Right renal pelvis (tissue), 4 donors: ENCODE data around the gene DRC1. TPM values are rescaled to one million over a fixed set of nuclear protein-coding genes. Genes with fewer than 3 reads are reported as not detected.

Experiments
- DNase-seq, 4 donors: peaks; one replicate each; pipeline ENCODE4 v3.0.0-alpha.2; 2013; ENCODE audit warnings: low read depth in 4 of 4, low spot score in 3 of 4, missing footprints in 1 of 4
- polyA plus RNA-seq, 4 donors: library from polyadenylated mRNA; unstranded; fragments of 120-200 nt; gene quantifications; one replicate each; pipeline ENCODE4 v1.2.1, GENCODE V29; 2013; ENCODE audit not compliant: insufficient read length in 4 of 4

DRC1 gene
- polyA plus RNA-seq, 4 donors, result 2.1 to 3.9 (median 2.8) TPM

GRCh38 chr2:26396734-26397298 lies 4.9 kb upstream of the DRC1 start:
- DNase-seq, result no peak

GRCh38 chr2:26399771-26400376 lies 1.8 kb upstream of the DRC1 start:
- DNase-seq, result no peak

GRCh38 chr2:26400723-26401122 lies 997 bp upstream of the DRC1 start:
- no peak for DNase-seq

GRCh38 chr2:26407526-26407925 lies 5.8 kb downstream of the DRC1 start:
- DNase-seq, result no peak

GRCh38 chr2:26409785-26410184 lies 8.1 kb downstream of the DRC1 start:
- DNase-seq, result no peak

GRCh38 chr2:26410764-26411243 lies 9.1 kb downstream of the DRC1 start:
- DNase-seq, result no peak

GRCh38 chr2:26411419-26411818 lies 9.7 kb downstream of the DRC1 start:
- DNase-seq, result no peak

- DNase-seq, result no peak
Measured at GRCh38 chr2:26412091-26412673, 10.5 kb downstream of the DRC1 start.

- DNase-seq, result no peak
Measured at GRCh38 chr2:26414311-26414710, 12.6 kb downstream of the DRC1 start.

GRCh38 chr2:26421961-26422360 lies 20.2 kb downstream of the DRC1 start:
- no peak for DNase-seq

GRCh38 chr2:26422947-26423629 lies 21.4 kb downstream of the DRC1 start:
- DNase-seq, result no peak

- no peak for DNase-seq
Measured at GRCh38 chr2:26423750-26424149, 22.0 kb downstream of the DRC1 start.

- DNase-seq, result no peak
Measured at GRCh38 chr2:26424221-26424620, 22.5 kb downstream of the DRC1 start.

GRCh38 chr2:26428846-26429245 lies 27.1 kb downstream of the DRC1 start:
- DNase-seq, result no peak

- no peak for DNase-seq
Measured at GRCh38 chr2:26429779-26430578, 28.3 kb downstream of the DRC1 start.

GRCh38 chr2:26430826-26431225 lies 29.1 kb downstream of the DRC1 start:
- no peak for DNase-seq

- DNase-seq, result no peak
Measured at GRCh38 chr2:26432363-26432762, 30.6 kb downstream of the DRC1 start.

GRCh38 chr2:26432859-26433258 lies 31.1 kb downstream of the DRC1 start:
- DNase-seq, result no peak

- DNase-seq, result no peak
Measured at GRCh38 chr2:26435106-26435505, 33.4 kb downstream of the DRC1 start.

GRCh38 chr2:26438526-26438925 lies 36.8 kb downstream of the DRC1 start:
- DNase-seq, result no peak

GRCh38 chr2:26438926-26439325 lies 37.2 kb downstream of the DRC1 start:
- DNase-seq, result no peak
